ENCODE measurements around the gene PPFIA1.
"Not testable (repeated sequence)": the region's sequence is repeated elsewhere in the genome, so short reads cannot be mapped to it uniquely, and the experiment has no call there.

The PPFIA1 gene

DNA sequence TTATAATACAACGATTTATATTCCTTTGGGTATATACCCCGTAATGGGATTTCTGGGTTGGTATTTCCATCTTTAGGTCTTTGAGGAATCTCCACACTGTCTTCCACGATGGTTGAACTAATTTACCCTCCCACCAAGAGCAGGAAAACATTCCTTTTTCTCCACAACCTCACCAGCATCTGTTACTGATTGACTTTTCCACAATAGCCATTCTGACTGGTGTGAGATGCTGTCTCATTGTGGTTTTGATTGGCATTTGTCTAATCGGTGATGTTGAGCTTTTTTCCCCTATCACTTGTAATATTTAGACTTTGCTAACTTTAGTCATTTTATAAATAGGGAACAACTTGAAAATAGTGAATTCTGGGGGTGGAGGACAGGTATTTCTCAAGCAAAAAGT is 58.1 kb downstream of the PPFIA1 start:
- no peak for DNase-seq

DNA sequence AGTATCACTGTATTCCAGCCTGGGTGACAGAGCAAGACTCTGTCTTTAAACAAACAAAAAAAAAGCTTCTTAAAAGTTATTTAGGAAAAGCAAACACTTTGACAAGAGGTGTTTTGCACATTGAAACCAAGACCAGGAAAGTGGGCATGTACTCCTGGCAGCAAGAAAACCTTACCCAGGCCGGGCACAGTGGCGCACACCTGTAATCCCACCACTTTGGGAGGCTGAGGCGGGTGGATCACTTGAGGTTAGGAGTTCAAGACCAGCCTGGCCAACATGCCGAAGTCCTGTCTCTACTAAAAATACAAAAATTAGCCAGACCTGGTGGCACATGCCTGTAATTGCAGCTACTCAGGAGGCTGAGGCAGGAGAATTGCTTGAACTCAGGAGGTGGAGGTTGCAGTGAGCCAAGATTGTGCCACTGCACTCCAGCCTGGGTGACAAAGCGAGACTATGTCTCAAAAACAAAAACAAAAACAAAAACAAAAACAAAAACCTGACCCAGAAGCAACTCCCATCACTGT is 60.9 kb downstream of the PPFIA1 start:
- not testable (repeated sequence) for DNase-seq

DNA sequence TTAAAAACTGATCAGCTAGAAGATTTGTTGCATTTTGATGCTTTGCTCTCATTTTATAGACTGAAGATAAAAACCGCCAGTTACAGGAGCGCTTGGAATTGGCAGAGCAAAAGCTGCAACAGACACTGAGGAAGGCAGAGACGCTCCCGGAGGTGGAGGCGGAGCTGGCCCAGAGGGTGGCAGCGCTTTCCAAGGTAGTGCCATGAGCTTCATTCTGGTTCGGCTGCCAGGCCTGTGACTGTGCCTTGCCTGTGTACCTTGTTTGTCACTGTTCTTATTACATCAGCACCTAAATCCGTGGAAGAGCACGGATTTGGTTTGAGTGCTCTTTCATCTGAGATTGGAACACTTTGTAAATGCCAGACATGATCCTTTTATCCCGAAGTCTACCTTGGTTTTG is 61.4 kb downstream of the PPFIA1 start:
- no peak for DNase-seq

DNA sequence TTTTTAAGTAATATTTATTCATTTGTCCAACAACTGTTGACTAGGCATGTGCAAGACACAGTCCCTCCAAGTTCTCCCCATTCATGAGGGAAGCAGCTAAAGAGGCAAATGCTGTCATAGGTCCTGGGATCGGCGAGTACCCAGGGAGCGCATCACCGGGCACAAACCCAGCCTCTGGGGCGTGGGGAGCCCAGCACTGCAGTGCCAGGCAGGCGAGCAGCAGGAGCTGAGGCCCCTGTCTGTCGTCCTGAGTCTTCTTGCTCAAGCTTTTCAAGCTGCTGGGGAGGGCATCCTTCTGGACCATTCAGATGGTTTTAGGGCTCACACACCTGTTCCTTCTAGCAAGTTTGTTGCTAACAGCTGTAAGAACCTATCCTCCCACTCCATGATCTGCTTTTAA is 62.1 kb downstream of the PPFIA1 start:
- no peak for DNase-seq

DNA sequence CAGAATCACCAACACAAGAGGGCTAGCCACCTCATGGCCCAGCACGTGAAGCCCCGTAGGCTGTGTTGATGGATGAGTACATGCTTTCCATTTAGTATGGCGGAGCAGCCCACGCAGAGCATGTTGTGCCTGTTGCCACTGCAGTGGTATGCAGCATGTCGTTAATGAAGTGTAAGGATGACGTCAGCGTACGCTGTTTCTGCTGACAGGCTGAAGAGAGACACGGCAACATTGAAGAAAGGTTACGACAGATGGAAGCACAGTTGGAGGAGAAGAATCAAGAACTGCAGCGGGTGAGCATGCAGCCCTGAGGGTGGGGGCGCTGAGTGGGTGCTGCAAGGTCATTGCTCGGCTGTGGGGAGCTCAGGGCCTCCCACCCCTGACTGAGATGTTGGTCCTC is 62.8 kb downstream of the PPFIA1 start:
- no peak for DNase-seq

DNA sequence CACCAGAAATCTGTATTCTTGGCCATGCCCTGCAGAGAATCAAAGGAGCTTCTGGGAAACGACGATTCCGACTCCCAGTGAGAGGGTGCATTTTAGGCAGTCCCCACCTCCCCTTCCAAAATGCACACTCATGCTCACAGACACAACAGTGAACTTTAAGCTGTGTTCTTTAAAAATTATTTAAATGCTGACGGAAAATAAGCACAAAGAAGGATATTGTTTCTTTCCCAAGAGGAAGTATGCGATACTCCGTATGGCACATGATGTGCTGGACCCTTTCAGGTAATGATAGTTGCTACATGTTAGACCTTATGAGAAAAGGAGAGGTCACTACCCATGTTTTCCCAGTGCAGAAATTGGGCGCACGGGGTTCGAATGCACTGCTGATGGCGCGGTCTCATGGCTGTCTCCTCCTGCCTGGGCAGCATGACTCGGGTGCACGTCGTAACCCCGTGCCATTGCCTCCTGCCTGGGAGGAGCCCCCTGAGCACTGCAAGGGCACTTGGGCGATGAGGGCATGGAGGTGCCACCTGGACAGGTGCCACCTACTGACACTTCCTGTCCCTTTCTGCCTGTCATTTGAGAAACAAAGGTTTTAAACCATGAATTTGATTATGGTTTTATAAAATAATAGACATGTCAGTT is 64.0 kb downstream of the PPFIA1 start:
- no peak for DNase-seq

DNA sequence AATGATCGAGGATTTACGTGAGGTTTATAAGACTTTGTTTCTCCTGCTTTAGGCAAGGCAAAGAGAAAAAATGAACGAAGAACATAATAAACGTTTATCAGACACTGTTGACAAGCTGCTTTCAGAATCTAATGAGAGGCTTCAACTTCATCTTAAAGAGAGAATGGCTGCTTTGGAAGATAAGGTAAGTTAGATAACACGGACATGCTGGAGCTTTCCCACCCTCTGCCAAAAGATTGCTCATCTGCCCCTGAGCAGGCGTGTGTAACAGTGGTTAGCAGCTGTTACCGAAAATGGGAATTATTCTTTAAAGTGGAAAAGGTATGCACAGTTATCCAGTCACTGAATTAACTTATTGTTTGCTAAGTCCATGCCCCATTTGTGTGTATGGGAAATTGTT is 65.0 kb downstream of the PPFIA1 start:
- DNase-seq, result no peak

DNA sequence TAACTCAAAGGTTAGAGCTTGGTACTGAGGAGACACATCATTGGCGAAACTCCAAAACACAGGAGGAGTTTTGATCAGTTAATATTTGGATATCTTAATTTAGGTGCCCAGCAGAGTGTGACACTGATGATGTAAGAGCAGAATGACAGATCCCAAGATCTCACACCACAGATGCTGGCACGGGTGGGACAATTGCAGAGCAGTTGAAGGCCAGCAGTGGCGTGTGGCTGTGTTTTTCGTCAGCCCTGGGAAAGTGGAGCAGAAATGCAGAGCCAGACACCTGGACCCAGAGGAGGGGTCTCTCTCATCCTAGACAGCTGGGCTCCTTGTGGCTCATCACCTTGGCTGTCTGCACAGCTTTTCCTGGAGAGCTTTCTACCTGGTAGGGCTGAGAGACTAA is 68.1 kb downstream of the PPFIA1 start:
- DNase-seq, result no peak

DNA sequence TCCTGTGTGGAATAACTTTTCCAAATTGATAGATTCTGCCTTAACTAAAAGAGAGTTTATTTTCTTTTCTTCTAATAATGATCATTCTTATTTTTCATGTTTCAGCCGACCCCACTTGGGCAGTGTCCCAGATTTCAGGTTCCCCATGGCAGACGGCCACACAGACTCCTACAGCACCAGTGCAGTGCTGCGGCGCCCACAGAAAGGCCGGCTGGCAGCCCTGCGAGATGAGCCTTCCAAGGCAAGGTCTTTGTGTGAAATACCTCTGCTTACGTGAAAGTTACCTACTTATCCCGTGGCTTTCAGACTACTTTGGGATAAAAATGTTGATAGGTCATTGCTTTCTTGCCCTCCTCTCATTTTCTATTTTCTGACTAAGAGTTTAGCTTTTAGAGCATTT is 68.6 kb downstream of the PPFIA1 start:
- no peak for DNase-seq

DNA sequence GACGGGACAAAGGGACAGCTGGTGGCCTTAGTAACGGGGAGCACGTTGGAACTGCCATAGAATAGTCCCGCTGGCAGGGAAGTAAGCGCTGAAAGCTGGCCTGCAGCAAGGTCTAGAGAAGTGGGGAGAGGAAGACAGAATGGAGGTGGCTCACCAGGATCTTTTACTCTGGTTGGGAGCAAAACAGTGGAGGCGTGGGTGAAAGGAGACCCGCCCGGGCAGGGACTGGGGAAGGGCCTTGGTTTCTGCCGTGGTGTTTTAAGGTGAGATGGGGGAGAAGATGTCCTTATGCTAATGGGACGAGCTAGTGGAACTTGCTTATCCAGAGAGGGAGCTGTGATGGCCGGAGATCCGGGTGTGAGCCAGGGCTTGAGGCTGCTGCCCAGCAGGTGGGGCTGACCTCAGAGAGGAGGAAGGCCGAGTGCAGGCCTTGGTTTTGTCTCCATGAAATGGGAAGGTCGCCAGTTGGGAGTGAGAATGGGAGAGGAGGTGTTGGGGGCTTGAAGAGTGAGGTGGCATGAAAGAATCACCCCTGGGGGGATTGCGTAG is 71.5 kb downstream of the PPFIA1 start:
- no peak for DNase-seq

DNA sequence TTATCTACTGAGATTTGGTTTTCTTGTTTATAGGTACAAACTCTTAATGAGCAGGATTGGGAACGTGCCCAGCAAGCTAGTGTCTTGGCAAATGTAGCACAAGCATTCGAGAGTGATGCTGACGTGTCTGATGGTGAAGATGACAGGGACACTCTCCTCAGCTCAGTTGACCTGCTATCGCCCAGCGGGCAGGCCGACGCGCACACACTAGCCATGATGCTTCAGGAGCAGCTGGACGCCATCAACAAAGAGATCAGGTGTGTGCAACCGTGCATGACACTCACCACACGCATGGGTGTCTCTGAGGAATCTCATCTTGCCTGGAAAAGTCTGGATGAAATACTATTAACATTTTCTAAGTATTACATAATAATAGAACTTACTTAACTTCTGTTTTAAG is 73.1 kb downstream of the PPFIA1 start:
- DNase-seq, result no peak

DNA sequence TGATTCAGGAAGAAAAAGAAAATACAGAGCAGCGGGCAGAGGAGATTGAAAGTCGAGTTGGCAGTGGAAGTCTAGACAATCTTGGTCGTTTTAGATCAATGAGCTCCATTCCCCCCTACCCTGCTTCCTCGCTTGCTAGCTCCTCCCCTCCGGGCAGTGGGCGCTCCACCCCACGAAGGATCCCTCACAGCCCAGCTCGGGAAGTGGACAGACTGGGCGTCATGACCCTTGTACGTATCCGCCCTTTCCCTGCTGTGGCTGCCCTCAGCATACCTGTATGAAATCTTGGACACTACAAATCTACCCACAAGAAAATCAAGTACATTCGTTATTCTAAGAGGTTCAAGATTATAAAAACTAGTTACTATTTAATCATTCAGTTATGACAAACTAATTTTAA is 77.7 kb downstream of the PPFIA1 start:
- no peak for DNase-seq

DNA sequence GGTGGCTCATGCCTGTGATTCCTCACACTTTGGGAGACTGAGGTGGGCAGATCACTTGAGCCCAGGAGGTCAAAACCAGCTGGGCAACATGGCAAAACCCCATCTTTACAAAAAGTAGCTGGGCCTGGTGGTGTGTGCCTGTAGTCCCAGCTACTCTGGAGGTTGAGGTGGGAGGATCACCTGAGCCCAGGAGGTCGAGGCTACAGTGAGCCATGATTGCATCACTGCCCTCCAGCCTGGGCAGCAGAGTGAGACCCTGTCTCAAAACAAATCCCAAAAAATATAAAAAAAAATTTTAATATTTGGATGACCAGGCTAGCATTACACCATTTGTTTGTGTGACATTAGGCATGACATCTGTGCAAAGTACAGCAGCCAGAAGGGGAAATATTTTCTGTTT is 78.1 kb downstream of the PPFIA1 start:
- no peak for DNase-seq

DNA sequence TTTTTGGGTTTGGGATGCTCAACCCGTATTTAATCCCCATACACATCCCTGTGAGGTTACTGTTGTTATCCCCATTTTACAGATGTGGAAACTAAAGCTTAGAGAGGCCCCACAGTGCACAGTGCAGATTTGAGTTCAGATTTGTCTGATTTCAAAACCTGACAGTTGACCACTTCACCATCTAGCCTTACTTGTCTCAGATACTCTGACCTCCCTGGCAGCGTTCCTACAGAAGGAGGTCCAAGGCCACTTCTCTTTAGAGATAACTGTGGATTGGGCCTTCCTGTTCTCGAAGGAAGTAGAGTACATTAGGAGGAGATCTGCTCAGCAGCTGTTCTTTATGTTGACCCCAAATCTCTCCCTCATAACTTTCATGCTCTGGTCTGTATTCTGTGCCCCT is 81.2 kb downstream of the PPFIA1 start:
- DNase-seq, result no peak

DNA sequence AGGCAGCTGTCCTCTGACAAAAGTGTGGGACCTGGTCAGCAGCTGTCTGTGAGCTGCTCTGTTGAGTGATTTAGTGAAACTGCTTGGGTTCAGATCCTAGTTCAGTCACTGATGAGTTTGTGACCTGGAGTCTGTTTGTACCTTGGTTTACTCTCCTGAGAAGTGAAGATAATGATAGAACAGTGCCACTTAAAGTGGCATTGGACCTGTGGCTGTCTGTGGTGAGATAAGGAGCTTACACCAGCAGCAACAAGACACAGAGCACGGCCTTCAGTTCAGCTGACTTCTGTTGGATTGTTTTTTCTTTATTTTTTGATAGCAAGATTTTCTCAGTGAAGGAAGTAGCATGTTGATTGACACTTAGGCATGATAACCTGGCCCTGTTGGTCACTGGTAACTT is 81.6 kb downstream of the PPFIA1 start:
- no peak for DNase-seq

DNA sequence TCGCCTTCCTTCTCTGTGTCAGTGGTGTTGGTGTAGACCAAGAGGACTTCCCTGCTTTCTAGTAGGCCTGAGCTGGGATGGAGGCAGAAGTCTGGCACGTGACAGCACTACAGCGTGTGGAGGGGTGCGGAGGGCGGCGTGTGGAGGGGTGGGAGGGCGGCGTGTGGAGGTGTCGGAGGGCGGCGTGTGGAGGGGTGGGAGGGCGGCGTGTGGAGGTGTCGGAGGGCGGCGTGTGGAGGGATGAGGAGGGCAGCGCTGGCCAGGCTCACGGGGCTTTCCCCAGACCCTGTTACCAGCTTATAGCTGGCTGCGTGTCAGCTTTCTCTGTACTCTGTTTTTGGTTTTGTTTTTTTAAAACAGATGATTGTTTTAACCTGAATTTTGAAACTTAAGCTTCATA is 82.1 kb downstream of the PPFIA1 start:
- no peak for DNase-seq

DNA sequence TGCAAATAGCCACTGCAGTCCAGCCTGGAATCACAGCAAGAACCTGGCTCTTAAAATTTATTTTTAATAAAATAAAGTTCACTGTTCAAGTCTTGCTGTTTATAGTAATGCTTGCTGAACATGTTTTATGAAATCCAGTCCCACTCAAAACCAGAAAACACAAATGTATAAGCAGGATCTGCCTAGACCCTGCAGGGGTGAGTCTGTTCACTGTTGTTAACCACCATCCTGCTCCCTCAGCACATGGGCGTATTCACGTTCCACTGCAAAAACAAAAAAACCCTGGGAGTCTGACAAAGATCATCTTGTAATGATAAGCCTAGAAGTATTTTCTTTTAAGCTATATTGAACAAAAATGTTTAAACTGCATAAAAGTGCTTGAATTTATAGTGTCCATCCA is 82.8 kb downstream of the PPFIA1 start:
- DNase-seq, result no peak

DNA sequence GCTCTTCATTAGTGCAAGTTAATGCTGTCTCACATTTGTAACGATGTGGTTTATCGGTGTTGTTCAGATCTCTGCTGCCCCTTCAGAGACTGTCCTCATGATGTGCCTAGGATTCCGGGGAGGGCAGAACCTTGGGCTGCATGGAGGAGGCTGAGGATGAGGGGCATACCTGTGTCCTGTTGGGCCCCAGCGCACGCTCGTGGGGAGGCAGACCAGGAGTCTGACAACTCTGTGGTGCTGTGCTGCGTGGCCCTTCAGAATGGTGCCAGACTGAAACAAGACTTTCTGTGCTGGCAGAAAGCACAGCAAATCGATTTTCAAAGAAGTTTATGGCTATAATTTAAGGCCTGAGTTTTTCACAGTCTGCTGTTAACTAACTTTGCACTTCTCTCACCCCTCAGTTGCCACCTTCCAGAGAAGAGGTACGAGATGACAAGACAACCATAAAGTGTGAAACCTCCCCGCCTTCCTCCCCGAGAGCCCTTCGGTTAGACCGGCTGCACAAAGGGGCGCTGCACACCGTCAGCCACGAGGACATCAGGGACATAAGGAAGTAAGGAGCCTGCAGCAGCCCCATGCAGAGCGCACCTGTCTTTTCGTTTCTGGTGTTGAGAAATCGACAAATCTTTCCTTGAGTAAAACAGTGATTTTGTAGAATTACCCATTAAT is 83.5 kb downstream of the PPFIA1 start:
- DNase-seq, result no peak

DNA sequence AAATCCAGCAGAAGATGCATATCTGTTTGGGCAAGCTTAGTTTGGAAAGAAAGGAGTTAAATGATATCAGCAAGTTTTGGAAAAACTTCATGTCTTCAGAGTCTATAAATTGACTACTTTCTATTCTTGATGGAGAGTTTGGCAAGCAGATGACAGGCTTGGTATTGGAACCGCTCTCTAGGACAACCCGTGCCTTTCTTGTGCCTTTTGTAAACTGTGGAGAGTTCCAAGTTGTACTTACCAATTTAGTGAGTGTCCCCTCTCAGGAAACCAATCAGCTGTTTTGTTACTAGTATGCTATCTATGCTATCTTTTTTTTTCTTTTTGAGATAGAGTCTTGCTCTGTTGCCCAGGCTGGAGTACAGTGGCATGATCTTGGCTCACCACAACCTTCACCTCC is 84.1 kb downstream of the PPFIA1 start:
- DNase-seq, result no peak

DNA sequence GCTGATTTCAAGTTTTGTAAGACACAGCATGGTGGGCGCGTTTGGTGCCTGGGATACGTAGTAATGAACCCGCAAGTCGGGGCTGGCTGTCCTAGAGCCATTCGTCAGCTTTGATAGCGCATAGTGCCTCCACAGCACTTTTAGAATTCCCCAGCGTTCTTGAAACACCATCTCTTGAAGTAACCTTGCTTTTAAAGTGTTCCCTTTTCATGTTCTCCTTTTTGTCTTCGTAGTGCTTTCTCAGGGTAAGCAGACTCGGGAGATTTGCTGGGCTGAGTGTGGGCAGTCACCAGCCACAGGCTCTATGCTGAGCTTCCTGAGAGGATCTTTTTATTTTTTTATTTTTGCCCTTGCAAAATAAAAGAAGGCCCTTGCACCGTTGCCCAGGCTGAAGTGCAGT is 88.3 kb downstream of the PPFIA1 start:
- no peak for DNase-seq

DNA sequence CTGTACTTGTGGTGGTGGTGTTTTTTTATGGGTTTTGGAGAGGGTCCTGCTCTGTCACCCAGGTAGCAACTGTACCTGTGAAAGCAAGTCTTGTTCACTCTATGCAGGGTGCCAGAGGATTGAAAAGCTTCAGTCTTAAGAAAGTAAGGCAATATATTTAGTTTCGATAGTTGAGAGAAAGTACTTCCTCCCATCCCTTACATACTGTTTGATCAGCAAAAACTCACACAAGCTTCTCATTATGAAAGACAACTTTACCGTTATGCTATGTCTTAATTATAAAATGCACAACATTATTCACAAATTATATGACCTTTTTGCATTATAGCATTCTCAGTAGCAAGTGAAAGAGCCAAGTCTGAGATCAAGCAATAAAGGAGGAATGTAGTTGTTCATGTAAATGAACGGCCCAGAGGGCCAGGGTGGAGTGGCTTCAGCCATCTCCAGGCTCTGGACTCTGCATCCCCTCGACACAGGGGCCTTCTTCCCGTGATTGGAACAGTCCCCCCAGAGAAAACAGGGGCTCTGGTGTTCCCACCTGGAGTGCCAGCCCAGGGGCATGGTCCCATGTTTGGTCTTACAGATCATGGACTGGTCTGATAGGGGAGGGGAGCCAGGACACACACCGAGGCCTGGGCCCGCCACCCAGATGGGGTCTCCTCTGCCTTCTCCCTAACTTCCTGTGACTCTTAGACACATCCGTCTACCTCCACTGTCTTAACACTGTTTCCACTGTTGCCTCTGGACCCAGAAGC is 89.1 kb downstream of the PPFIA1 start:
- DNase-seq, result no peak

DNA sequence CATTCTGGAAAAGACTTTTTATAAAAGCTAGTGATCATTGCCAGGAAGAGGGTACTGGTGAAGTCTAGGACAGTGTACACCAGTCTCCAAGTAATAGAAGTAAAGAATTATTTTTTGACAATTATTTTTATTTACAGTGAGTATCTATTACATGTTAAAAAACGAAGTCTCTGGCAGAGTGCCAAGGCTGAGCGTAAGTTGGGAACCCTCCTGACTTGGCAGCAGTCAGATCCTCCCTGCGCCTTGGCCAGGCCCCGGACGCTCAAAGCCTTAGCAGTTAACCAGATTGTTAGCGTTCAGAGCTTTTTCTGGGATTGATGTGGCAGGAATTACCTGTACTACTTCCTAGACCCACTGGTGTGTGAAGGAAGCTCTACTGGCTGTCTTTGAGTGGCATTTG is 89.7 kb downstream of the PPFIA1 start:
- no peak for DNase-seq

DNA sequence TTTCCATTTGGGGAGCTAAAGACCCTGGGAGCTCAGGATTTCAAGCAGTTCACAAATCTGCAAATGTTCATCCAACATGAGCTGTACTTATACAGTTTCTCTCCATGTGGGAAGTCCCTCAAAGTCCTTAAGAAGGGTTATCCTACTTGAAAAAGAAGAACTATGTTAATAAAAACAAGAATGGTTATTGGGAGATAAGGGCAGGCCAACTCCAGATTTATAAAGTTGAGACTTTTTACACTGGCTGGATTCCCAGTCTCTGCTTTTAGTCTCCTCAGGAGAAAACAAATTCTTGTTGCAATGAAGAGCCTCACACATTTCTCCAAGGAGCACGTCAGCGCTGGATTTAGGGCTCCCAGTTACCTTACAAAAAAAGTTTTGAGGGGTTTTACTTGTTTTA is 93.7 kb downstream of the PPFIA1 start:
- DNase-seq, result no peak
